NT2/D1 (cell line): ENCODE data around the gene TRAPPC4.

Experiments used
- SUZ12 ChIP-seq: IDR thresholded peaks from 2 replicates; pipeline ENCODE4 v1.6.1; 2011; ENCODE audit not compliant: insufficient read length, insufficient read depth; ENCODE audit errors: extremely low read depth
- YY1 ChIP-seq: IDR thresholded peaks from 2 replicates; pipeline ENCODE4 v1.6.1; 2011; ENCODE audit not compliant: insufficient read length, insufficient read depth
- ZNF274 ChIP-seq: IDR thresholded peaks from 2 replicates; pipeline ENCODE4 v1.6.1; 2011; ENCODE audit warnings: mild to moderate bottlenecking, low read depth, low read length

- TF ChIP-seq ZNF274 (no peak), YY1 (no peak), SUZ12 (no peak)
These were observed 5.2 kb downstream of the TRAPPC4 start for GRCh38 chr11:119023741-119024140.
